ENCODE measurements around the gene UMPS. TPM values are rescaled to one million over a fixed set of nuclear protein-coding genes. Genes with fewer than 3 reads are reported as not detected.
A peak's percentile ranks its signal among the peaks of the same experiment; 100 is the strongest.

The UMPS gene
- total RNA-seq, 1 donor from 2014 or later = 23.5 TPM

- Mint-ChIP-seq H3K4me3 (ENCODE audit: unreplicated experiment) (no peak overlapping the region), H3K27me3 (ENCODE audit: unreplicated experiment) (no peaks in the 10 kb centered on the region), H3K4me1 (ENCODE audit: unreplicated experiment) (peaks cover 67% of the 10 kb centered on the region), H3K27ac (ENCODE audit: unreplicated experiment) (peak overlapping the region; percentile 94), H3K36me3 (ENCODE audit: unreplicated experiment) (peaks cover 47% of the 10 kb centered on the region), H3K9me3 (ENCODE audit: unreplicated experiment) (no peaks in the 10 kb centered on the region)
- no peak for TF ChIP-seq CTCF (IDR thresholded peaks at IDR 0.05)
- DNase-seq (ENCODE audit: extremely low spot score, unreplicated experiment) = no peak
Observed at GRCh38 chr3:124771083-124771445, 40.8 kb downstream of the UMPS start.

- peaks cover 72% of the 10 kb centered on the region for H3K4me1 Mint-ChIP-seq (ENCODE audit: unreplicated experiment)
- peak overlapping the region; percentile 46 for H3K4me3 Mint-ChIP-seq (ENCODE audit: unreplicated experiment)
- H3K36me3 Mint-ChIP-seq (ENCODE audit: unreplicated experiment) = peaks cover 37% of the 10 kb centered on the region
- DNase-seq (ENCODE audit: extremely low spot score, unreplicated experiment) = no peak
- no peaks in the 10 kb centered on the region for H3K27me3 Mint-ChIP-seq (ENCODE audit: unreplicated experiment)
- no peak for TF ChIP-seq CTCF (IDR thresholded peaks at IDR 0.05)
- H3K27ac Mint-ChIP-seq (ENCODE audit: unreplicated experiment) = peak overlapping the region; percentile 96
- no peaks in the 10 kb centered on the region for H3K9me3 Mint-ChIP-seq (ENCODE audit: unreplicated experiment)
Observed at GRCh38 chr3:124772081-124772831, 42.0 kb downstream of the UMPS start.

DNA sequence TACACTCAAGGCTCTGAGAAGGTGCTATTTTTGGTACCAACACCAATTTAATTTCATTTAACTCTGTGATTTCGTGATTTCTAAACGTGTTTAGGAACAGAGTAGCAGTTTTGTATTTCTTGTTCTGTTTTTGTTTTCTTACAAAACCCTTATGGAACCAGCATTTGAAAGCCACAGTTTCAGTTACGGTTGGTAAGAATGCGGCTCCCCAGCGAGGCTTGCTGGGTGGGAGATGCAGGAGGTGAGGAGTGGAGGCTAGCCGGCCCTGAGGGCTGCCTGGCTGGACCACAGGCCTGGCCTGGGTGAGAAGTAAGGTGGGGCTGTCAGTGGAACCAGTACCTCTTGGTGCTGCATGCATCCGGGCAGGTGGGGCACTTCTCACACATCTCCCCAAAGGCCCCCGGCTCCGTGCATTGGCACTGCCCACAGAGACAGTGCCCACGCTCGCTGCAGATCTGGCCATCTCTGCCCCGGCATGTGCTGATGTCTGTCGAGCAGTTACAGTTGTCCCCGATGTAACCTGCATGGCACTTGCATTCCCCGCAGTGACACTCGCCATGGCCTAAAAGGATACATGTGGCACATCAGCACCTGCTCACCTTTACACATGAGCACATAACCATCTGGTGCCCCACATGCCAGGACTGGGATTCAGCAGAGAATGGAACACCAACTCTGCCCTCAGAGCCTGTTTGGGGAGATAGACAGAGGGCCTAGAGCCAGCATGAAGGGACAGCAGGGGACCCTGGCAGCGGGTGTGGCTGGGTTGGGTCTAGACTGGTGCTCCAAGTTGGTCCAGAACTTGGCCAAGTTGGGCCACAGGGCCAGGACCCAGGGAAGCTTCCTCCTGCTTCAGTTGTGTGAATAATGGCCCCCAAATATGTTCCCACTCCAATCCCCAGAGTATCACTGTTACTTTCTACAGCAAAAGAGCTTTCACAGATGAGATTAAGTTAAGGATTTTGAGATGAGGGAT is 43.4 kb downstream of the UMPS start:
- TF ChIP-seq CTCF (IDR thresholded peaks at IDR 0.05) = no peak
- no peak for DNase-seq (ENCODE audit: extremely low spot score, unreplicated experiment)
- no peaks in the 10 kb centered on the region for H3K27me3 Mint-ChIP-seq (ENCODE audit: unreplicated experiment)
- H3K4me3 Mint-ChIP-seq (ENCODE audit: unreplicated experiment) = no peak overlapping the region
- peak overlapping the region; percentile 96 for H3K27ac Mint-ChIP-seq (ENCODE audit: unreplicated experiment)
- H3K36me3 Mint-ChIP-seq (ENCODE audit: unreplicated experiment) = peaks cover 30% of the 10 kb centered on the region
- H3K9me3 Mint-ChIP-seq (ENCODE audit: unreplicated experiment) = no peaks in the 10 kb centered on the region
- H3K4me1 Mint-ChIP-seq (ENCODE audit: unreplicated experiment) = peaks cover 85% of the 10 kb centered on the region

DNA sequence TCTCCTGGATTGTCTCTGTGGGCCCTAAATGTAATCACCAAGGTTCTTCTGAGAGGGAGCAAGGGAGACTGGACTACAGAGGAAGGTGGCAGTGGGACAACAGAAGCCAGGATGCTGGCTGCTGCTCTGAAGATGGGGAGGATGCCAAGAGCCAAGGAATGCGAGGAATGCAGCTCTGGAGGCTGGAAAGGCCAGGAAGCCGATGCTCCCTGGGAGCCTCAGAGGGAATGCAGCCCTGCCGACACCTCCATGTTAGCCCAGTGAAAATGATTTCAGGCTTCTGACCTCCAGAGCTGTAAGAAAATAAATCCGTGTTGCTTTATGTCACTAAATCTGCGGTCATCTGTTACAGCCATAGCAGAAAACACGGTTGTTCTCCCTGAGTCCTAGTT is 44.1 kb downstream of the UMPS start:
- no peaks in the 10 kb centered on the region for H3K27me3 Mint-ChIP-seq (ENCODE audit: unreplicated experiment)
- DNase-seq (ENCODE audit: extremely low spot score, unreplicated experiment) = no peak
- H3K36me3 Mint-ChIP-seq (ENCODE audit: unreplicated experiment) = peaks cover 29% of the 10 kb centered on the region
- no peak for TF ChIP-seq CTCF (IDR thresholded peaks at IDR 0.05)
- H3K27ac Mint-ChIP-seq (ENCODE audit: unreplicated experiment) = peak overlapping the region; percentile 96
- H3K9me3 Mint-ChIP-seq (ENCODE audit: unreplicated experiment) = no peaks in the 10 kb centered on the region
- H3K4me3 Mint-ChIP-seq (ENCODE audit: unreplicated experiment) = no peak overlapping the region
- peaks cover 92% of the 10 kb centered on the region for H3K4me1 Mint-ChIP-seq (ENCODE audit: unreplicated experiment)

All from osteocyte (in vitro differentiated cells).